GM12873 (cell line): ENCODE results near the gene ZNF26.

Experiments
- CTCF ChIP-seq: IDR thresholded peaks from 2 replicates; pipeline ENCODE4 v1.5.1; 2012; ENCODE audit warnings: low read depth, mild to moderate bottlenecking, moderate library complexity, low read length, control low read depth; ENCODE audit not compliant: insufficient read depth; ENCODE audit errors: missing control alignments

The ZNF26 gene

GRCh38 chr12:132946246-132946820 is 39.8 kb upstream of the ZNF26 start:
- no peak for TF ChIP-seq CTCF

- no peak for TF ChIP-seq CTCF
Observed at GRCh38 chr12:132948146-132949066, 37.8 kb upstream of the ZNF26 start.

GRCh38 chr12:132949936-132950837 is 36.0 kb upstream of the ZNF26 start:
- no peak for TF ChIP-seq CTCF

GRCh38 chr12:132950844-132951535 is 35.2 kb upstream of the ZNF26 start:
- TF ChIP-seq CTCF = no peak

GRCh38 chr12:132951649-132952048 is 34.5 kb upstream of the ZNF26 start:
- no peak for TF ChIP-seq CTCF

- no peak for TF ChIP-seq CTCF
Observed at GRCh38 chr12:132952371-132953162, 33.6 kb upstream of the ZNF26 start.
